DND-41 (cell line): ENCODE results near the gene ATAD2B.

Experiments
- EZH2 ChIP-seq: IDR thresholded peaks from 3 replicates; pipeline ENCODE4 v1.6.1; 2012; ENCODE audit warnings: borderline replicate concordance, low read depth, mild to moderate bottlenecking, moderate library complexity, low read length, inconsistent platforms; ENCODE audit not compliant: severe bottlenecking
- TF ChIP-seq, protein P1 (sequence below): IDR thresholded peaks from 2 replicates; pipeline ENCODE4 v1.5.1; 2012; ENCODE audit warnings: borderline replicate concordance, low read length, moderate library complexity, mild to moderate bottlenecking; ENCODE audit not compliant: poor library complexity, severe bottlenecking; ENCODE audit errors: extremely low read depth

DNA sequence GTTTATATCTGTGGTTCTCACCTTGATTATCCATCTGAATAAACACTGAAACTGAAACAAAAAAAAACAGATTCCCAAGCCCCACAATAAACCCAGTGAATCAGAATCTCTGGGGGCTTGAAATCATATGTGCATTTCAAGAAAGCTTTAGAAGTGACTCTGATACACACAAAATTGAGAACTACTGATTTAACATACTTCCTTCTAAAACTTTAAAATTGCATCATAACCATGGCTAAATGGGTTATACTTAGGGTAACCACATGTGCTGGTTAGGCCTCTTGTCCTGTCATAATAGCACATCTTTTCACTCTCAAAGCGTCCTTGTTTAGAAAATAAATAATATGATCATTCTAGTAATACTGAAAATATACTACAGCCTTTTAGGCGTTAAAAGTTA, 100.9 kb downstream of the ATAD2B start:
- TF ChIP-seq, protein P1, sequence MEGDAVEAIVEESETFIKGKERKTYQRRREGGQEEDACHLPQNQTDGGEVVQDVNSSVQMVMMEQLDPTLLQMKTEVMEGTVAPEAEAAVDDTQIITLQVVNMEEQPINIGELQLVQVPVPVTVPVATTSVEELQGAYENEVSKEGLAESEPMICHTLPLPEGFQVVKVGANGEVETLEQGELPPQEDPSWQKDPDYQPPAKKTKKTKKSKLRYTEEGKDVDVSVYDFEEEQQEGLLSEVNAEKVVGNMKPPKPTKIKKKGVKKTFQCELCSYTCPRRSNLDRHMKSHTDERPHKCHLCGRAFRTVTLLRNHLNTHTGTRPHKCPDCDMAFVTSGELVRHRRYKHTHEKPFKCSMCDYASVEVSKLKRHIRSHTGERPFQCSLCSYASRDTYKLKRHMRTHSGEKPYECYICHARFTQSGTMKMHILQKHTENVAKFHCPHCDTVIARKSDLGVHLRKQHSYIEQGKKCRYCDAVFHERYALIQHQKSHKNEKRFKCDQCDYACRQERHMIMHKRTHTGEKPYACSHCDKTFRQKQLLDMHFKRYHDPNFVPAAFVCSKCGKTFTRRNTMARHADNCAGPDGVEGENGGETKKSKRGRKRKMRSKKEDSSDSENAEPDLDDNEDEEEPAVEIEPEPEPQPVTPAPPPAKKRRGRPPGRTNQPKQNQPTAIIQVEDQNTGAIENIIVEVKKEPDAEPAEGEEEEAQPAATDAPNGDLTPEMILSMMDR, result no peak
- TF ChIP-seq EZH2, result no peak
